Measurements from ENCODE around the gene UBE2G1.

GRCh38 chr17:4407851-4408250 lies 41.4 kb upstream of the UBE2G1 start:
- TF ChIP-seq SP1 (IDR thresholded peaks at IDR 0.05; ENCODE audit: low read depth, low read length): no peak
- no peak for TF ChIP-seq RFX5 (IDR thresholded peaks at IDR 0.05; ENCODE audit: low read depth, low read length)
- TF ChIP-seq CTCF (IDR thresholded peaks at IDR 0.05 in 2 of 3, conservative IDR thresholded peaks at IDR 0.05 in 1 of 3; ENCODE audit: control insufficient read depth in 2 of 3, extremely low read depth in 1 of 3, insufficient read depth in 1 of 3, low read depth in 3 of 3, low read length in 3 of 3): no peak
- no peak for TF ChIP-seq ZBTB40 (IDR thresholded peaks at IDR 0.05; ENCODE audit: borderline replicate concordance)
- TF ChIP-seq ZBED1 (IDR thresholded peaks at IDR 0.05; ENCODE audit: borderline replicate concordance): no peak
- no peak for TF ChIP-seq JUNB (IDR thresholded peaks at IDR 0.05)
- TF ChIP-seq SUPT20H (IDR thresholded peaks at IDR 0.05; ENCODE audit: borderline replicate concordance, control insufficient read depth, low read depth, low read length): no peak
- TF ChIP-seq JUND (IDR thresholded peaks at IDR 0.05; ENCODE audit: low read depth, low read length): no peak
